GM23338 (cell line): ENCODE data around the gene GRID1. TPM values are rescaled to one million over a fixed set of nuclear protein-coding genes. Genes with fewer than 3 reads are reported as not detected.

ENCODE experiments used
- ATAC-seq: fragments of 200-7000 bp; cut with Tn5 transposase; 3 replicates; pipeline ENCODE4 v1.9.1; 2020
- DNase-seq: peaks from one replicate; pipeline ENCODE4 v3.0.0-alpha.2; 2015; ENCODE audit warnings: low spot score
- H2AFZ ChIP-seq: fragments of 200-600 bp; sonication (generic); 2 replicates; pipeline ENCODE4 v1.8.0; 2016; ENCODE audit warnings: antibody characterized with exemption, mild to moderate bottlenecking, moderate library complexity
- H3F3A ChIP-seq: fragments of 200-600 bp; sonication (generic); replicated peaks from 2 replicates; pipeline ENCODE4 v1.8.0; 2017; ENCODE audit warnings: antibody characterized with exemption, mixed run types, low read depth
- H3K27ac ChIP-seq: fragments of 200-600 bp; sonication (generic); 2 replicates; pipeline ENCODE4 v1.6.1; 2016; ENCODE audit warnings: low read depth
- H3K27me3 ChIP-seq: fragments of 200-600 bp; sonication (generic); 2 replicates; pipeline ENCODE4 v1.8.0; 2016; ENCODE audit warnings: mild to moderate bottlenecking, mixed run types, moderate library complexity; ENCODE audit not compliant: insufficient read depth
- H3K36me3 ChIP-seq: fragments of 200-600 bp; sonication (generic); 2 replicates; pipeline ENCODE4 v1.8.0; 2016; ENCODE audit warnings: mild to moderate bottlenecking; ENCODE audit not compliant: insufficient read depth
- H3K4me1 ChIP-seq: fragments of 200-600 bp; sonication (generic); 2 replicates; pipeline ENCODE4 v1.8.0; 2016; ENCODE audit warnings: mild to moderate bottlenecking, moderate library complexity; ENCODE audit not compliant: insufficient read depth
- H3K4me2 ChIP-seq: fragments of 200-600 bp; sonication (generic); 2 replicates; pipeline ENCODE4 v1.7.1; 2017; ENCODE audit warnings: mixed run types
- H3K4me3 ChIP-seq: fragments of 200-600 bp; sonication (generic); 2 replicates; pipeline ENCODE4 v1.6.1; 2016; ENCODE audit warnings: mixed run types
- H3K79me2 ChIP-seq: fragments of 200-600 bp; sonication (generic); replicated peaks from 2 replicates; pipeline ENCODE4 v1.8.0; 2017; ENCODE audit warnings: mild to moderate bottlenecking; ENCODE audit not compliant: insufficient read depth
- H3K9me2 ChIP-seq: fragments of 200-600 bp; sonication (generic); 2 replicates; pipeline ENCODE4 v1.8.0; 2017; ENCODE audit not compliant: insufficient read depth
- H4K20me1 ChIP-seq: fragments of 200-600 bp; sonication (generic); replicated peaks from 2 replicates; pipeline ENCODE4 v1.8.0; 2017; ENCODE audit warnings: mild to moderate bottlenecking; ENCODE audit not compliant: insufficient read depth
- H3K27ac Mint-ChIP-seq: 2 replicates; pipeline ENCODE4 v1.8.0; 2020; ENCODE audit warnings: inconsistent platforms, mild to moderate bottlenecking, moderate library complexity, mixed read lengths
- H3K27me3 Mint-ChIP-seq: 3 replicates; pipeline ENCODE4 v1.8.0; 2022; ENCODE audit warnings: low read depth, mild to moderate bottlenecking, moderate library complexity, mixed read lengths, inconsistent platforms; ENCODE audit not compliant: insufficient read depth, poor library complexity
- H3K36me3 Mint-ChIP-seq: 3 replicates; pipeline ENCODE4 v1.8.0; 2021; ENCODE audit warnings: low read depth, mild to moderate bottlenecking, inconsistent platforms, moderate library complexity, mixed read lengths
- H3K4me1 Mint-ChIP-seq: 3 replicates; pipeline ENCODE4 v1.8.0; 2020; ENCODE audit warnings: mild to moderate bottlenecking, inconsistent platforms, mixed read lengths
- H3K4me3 Mint-ChIP-seq: 3 replicates; pipeline ENCODE4 v1.8.0; 2021; ENCODE audit warnings: moderate library complexity, mild to moderate bottlenecking, inconsistent platforms, mixed read lengths
- H3K9me3 Mint-ChIP-seq: 3 replicates; pipeline ENCODE4 v1.8.0; 2020; ENCODE audit warnings: moderate library complexity, mild to moderate bottlenecking, inconsistent platforms, mixed read lengths
- CREB1 ChIP-seq: fragments of 250-450 bp; sonication (Bioruptor Pico); IDR thresholded peaks from 2 replicates; pipeline ENCODE4 v1.5.0; 2020; ENCODE audit warnings: low read depth, mild to moderate bottlenecking, moderate library complexity
- ETS1 ChIP-seq: IDR thresholded peaks from 2 replicates; pipeline ENCODE4 v1.6.1; 2016; ENCODE audit warnings: antibody characterized with exemption
- NANOG ChIP-seq: IDR thresholded peaks from 2 replicates; pipeline ENCODE4 v1.6.1; 2016; ENCODE audit warnings: antibody characterized with exemption, borderline replicate concordance
- POLR2AphosphoS5 ChIP-seq: IDR thresholded peaks from 2 replicates; pipeline ENCODE4 v1.6.1; 2016; ENCODE audit warnings: antibody characterized with exemption, low read depth
- STAT1 ChIP-seq: IDR thresholded peaks from one replicate; pipeline ENCODE4 v1.6.1; 2016; ENCODE audit warnings: antibody characterized with exemption; ENCODE audit not compliant: unreplicated experiment
- ZNF114 ChIP-seq: fragments of 250-450 bp; sonication (Bioruptor Pico); IDR thresholded peaks from 2 replicates; pipeline ENCODE4 v1.5.0; 2020; ENCODE audit warnings: mild to moderate bottlenecking, moderate library complexity
- ZNF331 ChIP-seq: fragments of 250-450 bp; sonication (Bioruptor Pico); IDR thresholded peaks from 2 replicates; pipeline ENCODE4 v1.5.0; 2020; ENCODE audit warnings: low read depth, mild to moderate bottlenecking, moderate library complexity
- ZNF462 ChIP-seq: fragments of 250-450 bp; sonication (Bioruptor Pico); IDR thresholded peaks from 2 replicates; pipeline ENCODE4 v1.5.0; 2020; ENCODE audit warnings: mild to moderate bottlenecking, moderate library complexity
- polyA plus RNA-seq: library from polyadenylated mRNA; unstranded; fragments of >200 nt; fragmentation: Nextera tagmentation; extraction: Ambion mirVana; gene quantifications from 2 replicates; pipeline ENCODE4 v1.2.1, GENCODE V29; 2016
- total RNA-seq: library from RNA; depleted of rRNA; stranded (reverse); fragments of >200 nt; shearing (Covaris generic); gene quantifications from 2 replicates; pipeline ENCODE4 v1.2.3, GENCODE V29; 2014

Gene GRID1
- total and polyA plus RNA-seq, 2 experiments from 2014 or later, result 0.14 to 0.15 TPM

GRCh38 chr10:85850736-85851135, 515.9 kb downstream of the GRID1 start (continued):
- no peak for TF ChIP-seq ZNF462 (CRISPR knock-in tag)
- TF ChIP-seq ZNF114 (CRISPR knock-in tag), result no peak
- no peak for TF ChIP-seq ETS1
- no peak for TF ChIP-seq ZNF331 (CRISPR knock-in tag)
- TF ChIP-seq POLR2AphosphoS5, result no peak

GRCh38 chr10:85849315-85849714, 517.3 kb downstream of the GRID1 start:
- ATAC-seq, result no peak
- Histone ChIP-seq H3K79me2 (no peaks in the 10 kb centered on the region), H3K9me2 (no peaks in the 10 kb centered on the region), H3K27ac (no peak overlapping the region), H3K4me3 (no peak overlapping the region), H3K36me3 (no peaks in the 10 kb centered on the region), H4K20me1 (no peaks in the 10 kb centered on the region), H3K4me2 (no peak overlapping the region), H3K4me1 (no peaks in the 10 kb centered on the region), H2AFZ (no peak overlapping the region), H3K27me3 (no peaks in the 10 kb centered on the region), H3F3A (no peaks in the 10 kb centered on the region)
- H3K9me3 Mint-ChIP-seq, result peaks cover 75% of the 10 kb centered on the region
- DNase-seq, result no peak
- H3K36me3 Mint-ChIP-seq, result peaks cover 17% of the 10 kb centered on the region
- H3K4me3 Mint-ChIP-seq, result no peak overlapping the region
- H3K27me3 Mint-ChIP-seq, result peaks cover 4% of the 10 kb centered on the region
- H3K27ac Mint-ChIP-seq, result no peak overlapping the region
- H3K4me1 Mint-ChIP-seq, result no peaks in the 10 kb centered on the region
- TF ChIP-seq NANOG, result no peak
- no peak for TF ChIP-seq ZNF462 (CRISPR knock-in tag)
- TF ChIP-seq STAT1, result no peak
- TF ChIP-seq CREB1 (CRISPR knock-in tag), result no peak
